Measurements from ENCODE around the gene MAML2. TPM values are rescaled to one million over a fixed set of nuclear protein-coding genes. Genes with fewer than 3 reads are reported as not detected.

The MAML2 gene
- total and polyA plus RNA-seq, 2 experiments from 2014 or later = 4.7 to 15.3 TPM

DNA sequence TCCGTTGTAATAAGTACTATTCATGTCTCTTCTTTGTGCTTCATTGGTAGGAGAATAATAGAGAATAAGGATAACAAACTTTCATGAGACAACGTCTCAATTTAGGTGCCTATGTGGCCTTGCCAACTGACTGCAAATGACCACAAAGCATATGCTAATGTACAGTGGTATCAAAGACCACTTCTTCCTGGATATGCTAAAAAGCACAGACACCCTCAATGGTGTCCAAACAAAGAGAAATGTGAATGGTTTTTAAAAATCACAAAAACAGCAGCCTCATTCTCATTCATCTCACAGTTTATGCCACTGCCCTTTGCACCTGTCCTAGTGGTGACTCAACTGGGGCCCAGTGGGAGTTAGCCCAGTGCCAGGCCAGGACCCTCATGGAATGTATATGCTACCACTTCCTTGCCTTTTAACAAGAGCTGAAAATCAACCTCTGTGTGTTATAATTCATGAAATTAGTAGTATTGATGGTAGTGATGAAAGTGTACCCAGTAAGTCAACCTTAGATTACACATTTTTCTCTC, 353.9 kb downstream of the MAML2 start:
- Histone ChIP-seq H3K36me3 (replicated peaks; ENCODE audit: insufficient read depth, low read depth) (no peaks in the 10 kb centered on the region), H4K20me1 (ENCODE audit: insufficient read depth, poor library complexity, severe bottlenecking) (no peaks in the 10 kb centered on the region), H2AFZ (no peak overlapping the region), H3K9me3 (ENCODE audit: low read depth) (no peaks in the 10 kb centered on the region), H3K4me1 (ENCODE audit: insufficient read depth) (peaks cover 30% of the 10 kb centered on the region), H3K79me2 (no peaks in the 10 kb centered on the region), H3K4me3 (no peak overlapping the region), H3K9me2 (replicated peaks; ENCODE audit: insufficient read depth) (no peaks in the 10 kb centered on the region), H3K27me3 (no peaks in the 10 kb centered on the region), H3K4me2 (no peak overlapping the region), H3K27ac (no peak overlapping the region)
- no peak for DNase-seq (ENCODE audit: low spot score)
- TF ChIP-seq EZH2phosphoT487 (IDR thresholded peaks at IDR 0.05; ENCODE audit: low read depth, severe bottlenecking, unreplicated experiment) (no peak), EZH2 (IDR thresholded peaks at IDR 0.05; ENCODE audit: borderline replicate concordance) (no peak)
- TF ChIP-seq, protein P1, sequence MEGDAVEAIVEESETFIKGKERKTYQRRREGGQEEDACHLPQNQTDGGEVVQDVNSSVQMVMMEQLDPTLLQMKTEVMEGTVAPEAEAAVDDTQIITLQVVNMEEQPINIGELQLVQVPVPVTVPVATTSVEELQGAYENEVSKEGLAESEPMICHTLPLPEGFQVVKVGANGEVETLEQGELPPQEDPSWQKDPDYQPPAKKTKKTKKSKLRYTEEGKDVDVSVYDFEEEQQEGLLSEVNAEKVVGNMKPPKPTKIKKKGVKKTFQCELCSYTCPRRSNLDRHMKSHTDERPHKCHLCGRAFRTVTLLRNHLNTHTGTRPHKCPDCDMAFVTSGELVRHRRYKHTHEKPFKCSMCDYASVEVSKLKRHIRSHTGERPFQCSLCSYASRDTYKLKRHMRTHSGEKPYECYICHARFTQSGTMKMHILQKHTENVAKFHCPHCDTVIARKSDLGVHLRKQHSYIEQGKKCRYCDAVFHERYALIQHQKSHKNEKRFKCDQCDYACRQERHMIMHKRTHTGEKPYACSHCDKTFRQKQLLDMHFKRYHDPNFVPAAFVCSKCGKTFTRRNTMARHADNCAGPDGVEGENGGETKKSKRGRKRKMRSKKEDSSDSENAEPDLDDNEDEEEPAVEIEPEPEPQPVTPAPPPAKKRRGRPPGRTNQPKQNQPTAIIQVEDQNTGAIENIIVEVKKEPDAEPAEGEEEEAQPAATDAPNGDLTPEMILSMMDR (IDR thresholded peaks at IDR 0.05; ENCODE audit: poor library complexity) = no peak
- WGBS (ENCODE audit: low lambda C conversion rate, missing lambda C conversion rate) = 91% methylated on average over 2 of the region's 2 CpGs

DNA sequence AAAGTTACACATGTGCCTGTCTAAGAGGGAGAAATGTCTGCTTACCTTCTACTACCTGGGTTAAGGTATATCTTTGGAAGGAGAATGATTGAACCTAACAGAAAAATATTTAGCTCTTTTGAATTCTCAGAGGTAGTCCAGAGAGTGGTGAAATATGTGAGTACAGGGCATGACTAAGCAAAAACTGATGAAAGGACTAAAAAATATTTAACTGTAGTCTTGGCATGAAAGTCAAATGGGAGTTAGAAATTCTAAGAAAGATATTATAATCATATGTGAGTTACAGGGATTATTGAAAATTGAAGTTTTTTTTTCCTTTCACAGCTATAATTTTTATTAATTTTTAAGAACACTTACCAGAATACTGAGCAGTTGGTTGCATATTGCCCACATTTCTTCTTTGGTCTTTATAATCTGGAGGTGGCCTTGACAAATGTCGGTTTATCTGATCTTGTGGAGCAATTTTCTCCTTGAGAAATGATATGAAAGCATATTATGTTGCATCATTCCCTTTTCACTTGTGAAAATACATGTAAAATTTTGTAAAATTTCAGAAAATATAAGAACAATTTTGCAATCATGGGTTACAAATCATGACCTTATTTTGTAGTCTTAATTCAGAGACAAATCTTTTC, 357.7 kb downstream of the MAML2 start:
- Histone ChIP-seq H3K4me1 (ENCODE audit: insufficient read depth) (peaks cover 1% of the 10 kb centered on the region), H3K4me2 (no peak overlapping the region), H3K9me2 (replicated peaks; ENCODE audit: insufficient read depth) (no peaks in the 10 kb centered on the region), H3K36me3 (replicated peaks; ENCODE audit: insufficient read depth, low read depth) (no peaks in the 10 kb centered on the region), H3K27ac (peak overlapping the region; percentile 77), H3K4me3 (no peak overlapping the region), H3K27me3 (no peaks in the 10 kb centered on the region), H2AFZ (no peak overlapping the region), H3K79me2 (no peaks in the 10 kb centered on the region), H3K9me3 (ENCODE audit: low read depth) (no peaks in the 10 kb centered on the region), H4K20me1 (ENCODE audit: insufficient read depth, poor library complexity, severe bottlenecking) (no peaks in the 10 kb centered on the region)
- DNase-seq (ENCODE audit: low spot score) = no peak
- no peak for TF ChIP-seq EZH2 (IDR thresholded peaks at IDR 0.05; ENCODE audit: borderline replicate concordance)
- TF ChIP-seq, protein P1 (IDR thresholded peaks at IDR 0.05; ENCODE audit: poor library complexity) = no peak
- TF ChIP-seq EZH2phosphoT487 (IDR thresholded peaks at IDR 0.05; ENCODE audit: low read depth, severe bottlenecking, unreplicated experiment) = no peak
- 88% methylated on average over 1 of the region's 1 CpG for WGBS (ENCODE audit: low lambda C conversion rate, missing lambda C conversion rate)

- Histone ChIP-seq H3K27ac (peak overlapping the region; percentile 77), H3K36me3 (replicated peaks; ENCODE audit: insufficient read depth, low read depth) (no peaks in the 10 kb centered on the region), H3K4me2 (no peak overlapping the region), H3K4me3 (no peak overlapping the region), H3K27me3 (no peaks in the 10 kb centered on the region), H3K9me3 (ENCODE audit: low read depth) (no peaks in the 10 kb centered on the region), H3K4me1 (ENCODE audit: insufficient read depth) (no peaks in the 10 kb centered on the region), H3K79me2 (no peaks in the 10 kb centered on the region), H4K20me1 (ENCODE audit: insufficient read depth, poor library complexity, severe bottlenecking) (no peaks in the 10 kb centered on the region), H3K9me2 (replicated peaks; ENCODE audit: insufficient read depth) (no peaks in the 10 kb centered on the region), H2AFZ (no peak overlapping the region)
- DNase-seq (ENCODE audit: low spot score) = no peak
- WGBS (ENCODE audit: low lambda C conversion rate, missing lambda C conversion rate) = 70% methylated on average over 2 of the region's 2 CpGs
- TF ChIP-seq, protein P1 (IDR thresholded peaks at IDR 0.05; ENCODE audit: poor library complexity) = no peak
- no peak for TF ChIP-seq EZH2phosphoT487 (IDR thresholded peaks at IDR 0.05; ENCODE audit: low read depth, severe bottlenecking, unreplicated experiment)
- TF ChIP-seq EZH2 (IDR thresholded peaks at IDR 0.05; ENCODE audit: borderline replicate concordance) = no peak
Observed at GRCh38 chr11:95984072-95984471, 358.9 kb downstream of the MAML2 start.

Data from hepatocyte (in vitro differentiated cells).